Limb (tissue), 2 donors: Measurements from ENCODE around the gene TOX4.

Experiments
- DNase-seq, 2 donors: peaks; one replicate each; pipeline ENCODE4 v3.0.0-alpha.2; 2016; ENCODE audit errors: extremely low spot score in 2 of 2

TOX4 gene

DNA sequence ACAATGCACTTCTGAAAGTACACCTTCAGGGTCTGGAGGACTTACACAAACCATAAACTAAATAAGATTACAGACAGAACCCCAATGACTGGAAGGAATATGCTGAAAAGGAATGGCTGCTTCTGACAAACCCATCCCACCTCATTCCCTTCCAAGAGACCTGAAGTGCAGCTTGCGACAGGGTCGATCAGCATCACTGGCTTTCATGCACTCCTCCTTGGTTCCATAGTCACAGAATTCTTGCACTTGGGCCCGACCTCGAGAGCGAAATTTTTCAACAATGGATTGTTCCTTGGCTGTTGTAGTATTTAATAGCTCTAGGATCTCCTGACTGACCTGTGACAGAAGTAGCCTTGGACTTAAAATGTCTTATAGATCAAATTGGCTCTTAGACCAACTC is 24.6 kb downstream of the TOX4 start:
- no peak for DNase-seq

GRCh38 chr14:21503376-21503775 is 26.4 kb downstream of the TOX4 start:
- no peak for DNase-seq

- no peak for DNase-seq
Observed at GRCh38 chr14:21505012-21505553, 28.1 kb downstream of the TOX4 start.

DNA sequence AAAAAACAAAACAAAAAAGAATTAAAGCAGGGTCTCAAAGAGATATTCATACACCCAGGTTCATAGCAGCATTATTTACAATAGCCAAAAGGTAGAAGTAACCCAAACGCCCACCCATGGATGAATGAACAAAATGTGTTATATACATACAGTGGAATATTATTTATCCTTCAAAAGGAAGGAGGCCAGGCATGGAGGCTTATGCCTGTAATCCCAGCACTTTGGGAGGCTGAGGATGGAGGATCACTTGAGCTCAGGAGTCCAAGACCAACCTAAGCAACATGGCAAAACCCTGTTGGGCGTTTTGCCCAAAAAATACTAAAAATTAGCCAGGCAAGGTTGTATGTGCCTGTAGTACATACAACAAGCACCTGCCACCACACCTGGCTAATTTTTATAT is 29.6 kb downstream of the TOX4 start:
- DNase-seq, result no peak

DNA sequence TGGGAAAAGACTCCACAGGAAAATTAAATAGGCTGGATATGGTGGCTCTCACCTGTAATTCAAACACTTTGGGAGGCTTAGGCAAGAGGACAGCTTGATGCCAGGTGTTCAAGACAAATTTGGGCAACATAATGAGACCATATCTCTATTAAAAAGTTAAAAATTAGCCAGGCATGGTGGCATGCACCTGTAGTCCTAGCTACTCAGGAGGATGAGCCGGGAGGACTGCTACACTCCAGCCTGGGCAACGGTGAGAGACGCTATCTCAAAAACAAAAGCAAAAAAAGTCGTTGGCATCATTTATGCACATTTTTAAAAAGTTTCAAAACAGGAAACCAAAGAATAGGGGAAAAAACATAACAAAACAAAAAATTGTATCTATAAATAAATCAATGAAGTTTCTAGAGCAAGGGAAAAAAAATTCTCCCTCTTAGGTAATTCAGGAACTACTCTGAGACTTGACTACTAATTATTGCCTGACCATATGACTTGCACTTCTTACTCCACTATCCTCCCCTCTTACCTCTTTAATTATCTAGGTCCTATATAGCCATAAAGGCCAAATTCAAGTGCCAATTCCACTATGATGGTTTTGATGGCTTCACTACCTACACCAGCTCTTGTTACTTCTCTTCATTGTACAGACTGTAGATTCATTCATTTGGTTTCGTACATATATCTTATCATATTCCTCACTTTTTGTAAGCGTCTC is 32.6 kb downstream of the TOX4 start:
- no peak for DNase-seq

- peak; percentile 93 to 99 for DNase-seq
Observed at GRCh38 chr14:21510735-21511657, 34.0 kb downstream of the TOX4 start, which contains the start of gene METTL3. Gene METTL3, minus strand, starts transcription at chr14:21511340. Its CDS starts 117 bp downstream, at chr14:21511223.

- DNase-seq, result no peak
Observed at GRCh38 chr14:21514341-21514740, 37.3 kb downstream of the TOX4 start.

DNA sequence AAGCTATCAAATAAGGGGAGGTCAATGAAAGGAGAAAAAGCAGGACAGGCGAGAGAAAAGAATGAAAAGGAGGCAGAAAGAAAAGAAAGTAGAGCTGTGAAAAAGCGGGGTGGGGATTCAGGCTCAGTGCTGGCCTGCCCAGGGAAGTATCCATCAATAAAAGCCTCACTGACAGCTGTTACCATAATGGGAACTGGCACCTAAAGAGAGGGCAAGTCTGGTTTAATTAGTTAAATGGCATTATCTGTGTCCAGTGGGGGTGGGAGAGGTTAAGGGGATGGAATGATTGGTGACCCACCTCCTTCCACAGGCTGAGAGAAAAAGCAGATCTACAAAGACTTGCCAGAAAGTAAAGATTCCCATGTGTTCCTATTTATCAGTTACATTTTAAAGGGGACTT is 41.7 kb downstream of the TOX4 start:
- DNase-seq, result no peak

GRCh38 chr14:21520767-21521166 is 43.8 kb downstream of the TOX4 start:
- no peak for DNase-seq

- no peak for DNase-seq
Observed at GRCh38 chr14:21521501-21521900, 44.5 kb downstream of the TOX4 start.

DNA sequence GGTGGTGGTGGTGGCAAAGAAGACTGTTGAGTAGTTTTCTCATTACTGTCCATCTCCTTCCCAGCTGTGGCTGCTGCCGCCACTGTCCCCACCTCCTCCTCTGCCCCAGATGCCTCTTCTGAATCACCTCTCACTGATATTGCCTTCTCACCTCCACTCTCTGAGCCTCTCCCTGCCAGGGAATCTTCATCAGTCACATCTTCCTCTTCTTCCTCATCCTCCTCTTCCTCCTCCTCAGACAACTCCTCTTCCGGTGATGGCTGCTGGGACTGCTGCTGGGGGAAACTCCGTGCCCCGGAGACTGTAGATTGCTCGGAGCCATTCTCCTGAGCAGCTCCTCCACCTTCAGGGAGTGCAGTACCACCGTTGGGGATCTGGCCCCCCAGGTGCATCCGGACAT is 46.2 kb downstream of the TOX4 start:
- no peak for DNase-seq

DNA sequence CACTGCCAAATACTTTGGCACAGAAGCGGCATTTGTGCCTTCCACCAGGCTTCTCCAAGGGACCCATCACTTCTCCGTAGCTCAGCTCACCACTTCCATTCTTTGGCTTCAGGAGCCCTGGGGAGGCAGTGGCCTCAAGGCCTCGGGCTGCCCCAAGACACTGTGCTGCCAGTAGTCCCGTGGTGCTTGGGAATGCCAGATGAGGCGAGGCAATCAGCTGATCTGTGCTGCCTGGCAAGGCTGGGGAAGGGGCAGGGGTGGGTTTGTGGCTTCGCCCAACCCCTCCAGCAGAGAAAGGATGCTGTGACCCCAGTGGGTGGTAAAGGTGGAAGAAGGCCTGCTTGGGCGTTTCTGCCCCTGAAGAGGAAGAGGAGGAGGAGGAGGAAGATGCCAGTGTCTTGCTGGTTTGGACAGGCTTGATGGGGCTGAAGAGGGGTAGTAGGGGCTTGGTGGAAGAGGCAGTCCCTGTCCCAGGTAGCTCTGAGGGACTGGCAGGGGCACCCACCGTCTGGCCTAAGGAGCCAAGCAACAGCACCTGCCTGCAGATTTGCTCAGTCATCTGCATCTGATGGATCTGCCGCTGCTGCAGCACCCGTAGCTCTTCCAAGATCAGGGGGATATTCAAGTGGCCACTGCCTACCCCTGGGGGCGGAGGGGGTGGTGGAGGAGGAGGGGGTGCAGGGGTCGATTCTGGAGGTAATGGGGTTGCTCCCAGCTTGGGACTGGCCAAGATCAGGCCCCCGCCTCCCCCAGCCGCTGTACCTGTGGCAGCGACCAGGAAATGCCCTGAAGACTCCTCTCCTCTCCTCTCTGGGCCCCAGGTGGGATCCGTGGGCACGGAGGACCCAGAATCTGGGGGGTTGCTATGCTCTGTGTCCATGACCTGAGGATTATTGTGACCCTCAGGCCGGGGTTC is 47.8 kb downstream of the TOX4 start:
- no peak for DNase-seq

DNA sequence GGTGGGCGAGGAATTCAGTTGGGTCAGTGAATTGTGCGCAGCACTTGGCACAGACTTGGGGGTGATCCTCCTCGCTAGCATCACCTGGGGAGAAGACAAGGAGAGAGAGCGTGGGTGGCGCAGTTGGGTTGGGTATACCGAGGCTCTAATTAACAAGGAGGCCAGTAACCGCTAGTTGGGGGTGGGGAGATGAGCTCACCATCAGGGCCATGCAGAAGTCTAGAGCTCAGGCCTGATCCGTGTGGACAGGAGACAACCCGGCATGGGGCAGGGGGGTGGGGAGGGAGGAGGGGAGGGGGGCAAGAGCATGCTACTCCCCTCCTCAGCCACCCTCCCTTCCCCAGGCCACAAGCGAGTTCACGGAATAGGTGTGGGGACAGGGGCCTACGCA is 48.6 kb downstream of the TOX4 start:
- no peak for DNase-seq

GRCh38 chr14:21525962-21526671 is 49.1 kb downstream of the TOX4 start, which contains the start of gene SALL2:
Gene SALL2, minus strand, starts transcription at chr14:21526346. Its CDS starts 219 bp downstream, at chr14:21526127.
- DNase-seq, result peak; percentile 90 to 93

GRCh38 chr14:21526672-21527317 is 49.8 kb downstream of the TOX4 start:
- peak in 1 of 2 donors; percentile 39 for DNase-seq

DNA sequence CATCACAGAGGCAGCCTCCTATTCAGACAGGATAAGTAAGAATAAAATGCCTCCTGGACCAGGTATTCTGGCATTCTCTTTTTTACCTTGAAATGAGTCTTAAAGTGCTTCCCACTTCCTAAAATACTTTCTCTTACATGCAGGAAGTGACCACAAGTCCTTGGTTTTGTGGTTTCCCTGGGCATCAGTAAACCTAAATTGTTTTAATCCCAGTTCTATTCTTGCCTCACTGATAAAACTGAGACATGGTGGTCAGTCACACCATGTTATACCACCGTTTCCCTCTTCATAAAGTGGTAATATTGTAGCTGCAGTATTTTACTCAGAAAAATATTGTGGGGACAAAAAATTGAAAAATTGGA is 50.3 kb downstream of the TOX4 start:
- no peak for DNase-seq

DNA sequence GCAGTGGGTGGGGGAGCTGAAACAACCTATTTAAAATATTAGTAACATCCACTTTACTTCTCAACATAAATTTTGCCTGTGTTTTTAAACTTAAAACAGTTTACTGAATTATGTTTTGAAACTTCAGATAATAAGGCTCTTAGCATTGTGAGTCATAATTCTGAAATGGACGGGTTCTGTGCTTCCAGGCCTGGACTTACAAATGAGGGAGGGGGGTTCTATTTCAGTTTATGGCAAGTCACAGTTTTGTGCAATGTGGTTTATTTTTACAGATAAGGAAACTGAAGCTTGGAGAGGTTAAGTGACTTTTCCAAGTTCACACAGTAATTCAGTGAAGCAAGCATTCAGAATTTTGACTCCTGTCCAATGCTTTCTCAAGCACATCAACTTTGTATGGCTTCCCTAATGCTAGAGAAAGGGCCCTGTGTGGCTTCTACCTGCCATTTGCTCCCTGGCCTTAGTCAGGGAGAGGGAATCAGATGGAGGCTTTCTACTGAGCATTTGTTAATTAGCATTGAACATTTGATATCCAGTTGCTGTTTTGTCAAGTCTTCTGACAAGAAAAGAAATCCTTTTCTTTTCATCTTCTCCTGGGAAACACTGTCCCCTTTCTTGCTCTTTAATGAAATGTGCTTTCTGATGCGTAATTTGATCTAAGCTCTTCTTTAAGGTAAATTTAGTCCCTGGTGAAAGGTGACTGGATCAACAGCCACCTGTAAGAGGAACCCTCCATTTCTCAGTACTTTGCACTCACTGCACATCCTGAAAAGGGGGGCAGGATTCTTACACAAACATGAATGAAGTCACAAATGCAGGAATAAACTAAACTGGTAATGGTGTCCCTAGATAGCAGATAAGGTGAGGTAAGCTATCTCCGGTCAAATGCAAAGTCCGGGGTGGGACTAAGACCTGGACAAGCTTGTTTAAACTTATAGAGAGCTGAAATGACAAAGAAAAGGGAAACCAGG is 51.7 kb downstream of the TOX4 start:
- DNase-seq, result no peak

DNA sequence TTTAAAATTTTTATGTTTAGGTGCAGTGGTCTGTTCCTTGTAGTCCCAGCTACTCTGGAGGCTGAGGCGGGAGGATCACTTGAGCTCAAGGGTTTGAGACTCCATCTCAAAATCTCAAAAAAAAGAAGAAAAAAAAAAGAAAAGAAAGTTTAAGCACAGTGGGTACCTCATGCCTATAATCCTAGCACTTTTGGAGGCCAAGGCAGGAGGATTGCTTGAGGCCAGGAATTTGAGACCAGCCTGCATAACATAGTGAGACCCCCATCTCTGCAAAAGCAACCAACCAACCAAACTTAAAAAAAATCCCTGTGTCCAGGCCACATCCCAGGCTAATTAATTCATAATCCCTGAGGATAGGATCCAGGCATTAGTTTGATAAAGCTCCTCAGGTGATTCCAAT is 52.5 kb downstream of the TOX4 start:
- no peak for DNase-seq

- no peak for DNase-seq
Observed at GRCh38 chr14:21533294-21533693, 56.3 kb downstream of the TOX4 start.
